Glomerular visceral epithelial cell (primary cell): ENCODE measurements around the gene PSMD14.
A peak's percentile ranks its signal among the peaks of the same experiment; 100 is the strongest.

ENCODE experiments used
- DNase-seq: peaks from one replicate; pipeline ENCODE4 v3.0.0-alpha.2; 2016; ENCODE audit errors: extremely low spot score

PSMD14 gene

GRCh38 chr2:161418715-161419637 is 110.8 kb downstream of the PSMD14 start:
- peak; percentile 52 for DNase-seq

DNA sequence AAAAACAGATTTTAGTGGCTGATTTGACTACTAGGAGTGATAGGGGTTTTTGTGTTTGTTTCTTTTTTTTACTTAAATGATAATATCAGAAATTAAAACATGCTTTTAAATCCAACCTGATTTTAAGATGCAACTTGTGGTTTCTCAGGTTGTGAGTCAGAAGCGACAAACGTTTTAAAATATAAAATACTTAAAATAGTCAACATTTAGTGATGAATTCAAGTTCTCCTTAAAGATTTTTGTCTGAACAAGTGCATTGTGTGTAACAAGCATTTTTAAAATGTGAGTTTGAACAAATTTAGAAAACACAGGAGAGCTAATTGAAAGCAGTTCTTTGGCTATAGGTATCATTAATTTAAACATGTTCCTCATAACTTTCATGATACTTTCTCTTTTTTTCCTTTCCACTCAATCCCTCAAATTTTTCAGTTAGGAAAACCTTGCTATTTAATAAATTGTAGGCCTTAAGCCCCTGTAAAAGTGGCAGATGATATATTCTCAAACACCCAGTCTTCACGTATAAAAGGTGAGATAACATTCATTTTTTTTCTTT is 111.5 kb downstream of the PSMD14 start:
- no peak for DNase-seq

DNA sequence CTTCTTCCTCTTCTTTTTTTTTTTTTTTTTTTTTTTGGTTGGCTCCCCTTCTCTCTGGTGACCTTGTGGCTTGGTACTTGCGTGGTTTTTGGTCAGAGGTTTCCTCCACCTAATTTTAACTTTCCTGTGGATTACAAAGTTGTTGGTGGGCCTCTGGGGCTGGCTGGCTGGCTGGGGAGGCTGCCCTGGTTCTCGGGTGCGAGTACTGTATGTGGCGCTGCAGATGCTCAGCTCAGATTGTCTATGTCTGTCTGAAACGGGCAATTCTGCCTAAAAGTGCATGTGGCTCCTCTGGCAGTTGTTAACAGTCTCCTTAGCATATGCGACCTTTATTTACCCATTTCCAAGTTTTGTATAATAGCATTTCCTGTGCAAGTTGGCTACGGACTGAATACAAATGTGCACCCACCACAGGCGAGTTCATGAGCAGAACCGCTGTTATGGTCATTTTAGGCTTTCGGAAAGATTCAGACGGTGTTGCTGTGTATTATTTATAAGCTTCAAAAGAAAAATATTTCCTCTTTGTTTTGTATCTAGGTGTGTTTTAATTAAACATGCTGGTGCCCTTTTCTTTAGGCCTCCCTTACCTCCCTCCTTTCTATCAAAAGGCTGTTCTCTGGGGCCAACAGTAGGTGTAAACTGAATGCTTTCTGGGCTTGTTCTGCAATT is 112.3 kb downstream of the PSMD14 start:
- no peak for DNase-seq

- no peak for DNase-seq
Measured at GRCh38 chr2:161421686-161422085, 113.5 kb downstream of the PSMD14 start.

GRCh38 chr2:161422816-161423403 is 114.7 kb downstream of the PSMD14 start:
- DNase-seq = no peak

- no peak for DNase-seq
Measured at GRCh38 chr2:161423421-161424393, 115.5 kb downstream of the PSMD14 start.

DNA sequence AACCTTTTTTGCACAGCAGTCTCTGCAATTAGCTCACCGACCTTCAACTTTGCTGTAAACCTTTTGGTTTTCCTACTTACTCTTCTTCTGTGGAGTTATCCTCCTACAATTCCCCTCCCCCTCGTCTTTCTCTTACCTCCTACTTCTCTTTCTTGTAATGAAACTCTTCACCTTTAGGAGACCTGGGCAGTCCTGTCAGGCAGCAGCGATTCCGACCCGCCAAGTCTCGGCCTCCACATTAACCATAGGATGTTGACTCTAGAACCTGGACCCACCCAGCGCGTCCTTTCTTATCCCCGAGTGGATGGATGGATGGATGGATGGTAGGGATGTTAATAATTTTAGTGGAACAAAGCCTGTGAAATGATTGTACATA is 116.2 kb downstream of the PSMD14 start:
- DNase-seq = no peak

GRCh38 chr2:161424891-161425727 is 116.9 kb downstream of the PSMD14 start:
- DNase-seq = no peak

- no peak for DNase-seq
Measured at GRCh38 chr2:161425728-161426454, 117.7 kb downstream of the PSMD14 start.

GRCh38 chr2:161426455-161426921 is 118.3 kb downstream of the PSMD14 start:
- DNase-seq = no peak

GRCh38 chr2:161426922-161427663 is 118.9 kb downstream of the PSMD14 start:
- DNase-seq = no peak

GRCh38 chr2:161427664-161428587 is 119.7 kb downstream of the PSMD14 start:
- DNase-seq = no peak

- DNase-seq = no peak
Measured at GRCh38 chr2:161430386-161430785, 122.2 kb downstream of the PSMD14 start.

- DNase-seq = no peak
Measured at GRCh38 chr2:161432107-161432506, 123.9 kb downstream of the PSMD14 start.

DNA sequence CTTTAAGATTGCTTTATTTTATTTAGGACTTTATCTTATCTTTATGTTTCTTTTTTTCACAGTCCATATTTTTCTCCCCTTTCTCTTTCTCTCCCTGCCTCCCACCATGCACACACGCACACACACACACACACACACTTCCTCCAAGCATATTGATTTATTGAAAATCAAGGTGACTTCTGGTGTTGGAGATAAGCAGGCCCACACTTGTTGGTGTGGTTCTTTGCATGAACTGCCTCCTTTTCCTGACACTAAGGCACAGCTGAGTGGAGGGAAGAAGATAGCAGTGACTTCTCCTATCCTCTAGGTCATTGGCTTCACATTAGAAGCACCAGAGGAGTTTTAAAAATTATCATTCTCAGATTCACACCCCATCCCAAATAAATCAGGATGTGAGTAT is 125.9 kb downstream of the PSMD14 start:
- DNase-seq = no peak

DNA sequence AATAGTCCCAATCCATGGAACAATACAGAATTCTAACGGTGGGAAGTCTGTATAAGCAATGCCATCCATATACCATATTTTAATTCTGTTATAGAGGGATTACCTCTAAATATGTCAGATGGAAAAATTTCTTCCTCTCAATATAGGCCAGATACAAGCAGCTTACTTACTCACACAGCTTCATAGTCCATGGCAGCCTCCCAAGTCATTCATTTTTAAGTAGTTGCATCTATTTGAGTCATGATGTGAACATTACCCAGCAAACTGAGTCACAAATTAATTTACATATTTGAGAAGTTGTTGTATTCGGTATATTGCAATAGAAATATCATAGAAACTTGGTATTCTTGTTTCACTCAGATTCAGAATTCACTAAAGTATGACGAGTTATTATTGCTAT is 128.2 kb downstream of the PSMD14 start:
- no peak for DNase-seq

DNA sequence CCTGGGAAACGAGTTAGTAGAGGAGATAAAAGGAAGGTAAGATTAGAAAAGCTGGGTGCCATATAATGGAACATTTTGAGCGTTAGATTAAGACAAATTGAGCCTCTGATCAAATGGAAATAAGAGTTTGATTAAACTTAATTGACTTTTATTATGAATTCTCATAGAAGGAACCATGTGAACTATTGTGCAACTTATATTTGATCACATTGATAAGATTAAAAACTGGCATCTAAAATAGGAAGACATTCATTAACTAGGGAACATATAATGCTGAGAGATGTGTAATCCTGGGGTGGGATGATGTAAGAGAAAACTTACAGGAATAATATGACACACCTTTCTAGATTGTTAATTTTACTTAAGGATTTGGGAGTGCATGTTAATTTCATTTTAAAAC is 130.4 kb downstream of the PSMD14 start:
- no peak for DNase-seq

DNA sequence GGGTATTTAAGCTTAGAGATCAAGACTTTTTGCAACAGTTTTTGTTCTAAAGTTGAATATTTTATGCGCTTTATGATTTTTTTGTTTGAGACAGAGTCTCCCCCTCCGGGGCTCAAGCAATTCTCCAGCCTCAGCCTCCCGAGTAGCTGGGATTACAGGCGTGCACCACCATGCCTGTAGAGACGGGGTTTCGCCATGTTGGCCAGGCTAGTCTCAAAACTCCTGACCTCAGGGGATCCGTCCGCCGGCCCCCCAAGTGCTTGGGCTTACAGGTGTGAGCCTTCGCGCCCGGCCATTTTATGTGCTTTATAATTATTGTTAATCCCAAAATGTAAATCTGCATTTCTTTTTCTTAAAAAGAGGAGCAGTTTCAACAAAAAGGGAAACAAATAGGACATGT is 136.9 kb downstream of the PSMD14 start:
- no peak for DNase-seq
